ENCODE results near the gene XRCC1. TPM values are rescaled to one million over a fixed set of nuclear protein-coding genes. Genes with fewer than 3 reads are reported as not detected.

XRCC1 gene
- total RNA-seq, 1 experiment from 2014 or later = 38.0 TPM

- no peaks in the 10 kb centered on the region for H3K23me2 ChIP-seq (ENCODE audit: insufficient read length, low read depth, low read length, poor library complexity, severe bottlenecking)
- no peak within 1 kb of the TSS for H2AFZ ChIP-seq (ENCODE audit: low read length)
- peak within 1 kb of the TSS in 1 of 2 experiments; percentile 10; a peak in 1 of 5 replicates for H3K4me3 Mint-ChIP-seq
- H3K36me3 Mint-ChIP-seq (ENCODE audit: insufficient read depth in 1 of 3, low read depth in 3 of 3) = peaks cover 33 to 44% (median 42%) of the 10 kb centered on the region in 3 experiments
- H3K4me1 ChIP-seq (ENCODE audit: insufficient read depth, low read length) = no peaks in the 10 kb centered on the region
- no peak within 1 kb of the TSS for H3K18ac ChIP-seq (ENCODE audit: insufficient read length, low read depth, low read length)
- no peak for TF ChIP-seq CTCF (conservative IDR thresholded peaks at IDR 0.05)
- H3K4me1 Mint-ChIP-seq = peaks cover 7 to 8% of the 10 kb centered on the region in 2 experiments
- no peak within 1 kb of the TSS for H2BK5ac ChIP-seq (ENCODE audit: insufficient read length, low read length)
- no peak within 1 kb of the TSS for H3K9ac ChIP-seq (ENCODE audit: extremely low read depth, insufficient read length, low read length)
- no peak within 1 kb of the TSS; the same call in 1 of the 2 replicates for H3K14ac ChIP-seq (ENCODE audit: insufficient read depth, low read length)
- no peak within 1 kb of the TSS for H2BK15ac ChIP-seq (ENCODE audit: low read depth, low read length)
- no peaks in the 10 kb centered on the region for H3K9me3 ChIP-seq (ENCODE audit: control insufficient read depth, low read depth, low read length)
- no peaks in the 10 kb centered on the region; the same call in 1 of the 2 replicates for H3K27me3 Mint-ChIP-seq (ENCODE audit: low read depth)
- no peak within 1 kb of the TSS for H3K4ac ChIP-seq (ENCODE audit: low read depth, low read length)
- no peak within 1 kb of the TSS for H2BK12ac ChIP-seq (ENCODE audit: insufficient read length, low read depth, low read length)
- no peak within 1 kb of the TSS for H4K8ac ChIP-seq (replicated peaks; ENCODE audit: insufficient read length, low read depth, low read length)
- H4K91ac ChIP-seq (ENCODE audit: insufficient read length, low read depth, low read length) = no peak within 1 kb of the TSS
- H3K23ac ChIP-seq (ENCODE audit: insufficient read length, low read depth, low read length) = no peak within 1 kb of the TSS
- DNase-seq = no peak
- H3K56ac ChIP-seq (ENCODE audit: insufficient read length, low read depth, low read length) = no peak within 1 kb of the TSS
- no peak within 1 kb of the TSS for H2BK20ac ChIP-seq (ENCODE audit: low read depth, low read length, poor library complexity, severe bottlenecking)
- H3K27ac ChIP-seq (ENCODE audit: insufficient read length, low read depth, low read length) = no peak within 1 kb of the TSS
- H2BK120ac ChIP-seq (ENCODE audit: low read depth, low read length, poor library complexity, severe bottlenecking) = no peak within 1 kb of the TSS
- H2AK5ac ChIP-seq (ENCODE audit: insufficient read length, low read length) = no peak within 1 kb of the TSS
- WGBS (ENCODE audit: extremely low coverage, insufficient read length, low lambda C conversion rate) = no CpG with 5 or more reads among the region's 3 CpGs
- no peak within 1 kb of the TSS for H4K5ac ChIP-seq (ENCODE audit: insufficient read length, low read depth, low read length)
- no peak within 1 kb of the TSS for H3T11ph ChIP-seq (ENCODE audit: low read length)
- H3K9me3 Mint-ChIP-seq = peaks cover 3% of the 10 kb centered on the region in 2 experiments; a peak in 4 of 5 replicates
- no peaks in the 10 kb centered on the region for H3K27me3 ChIP-seq (ENCODE audit: insufficient read depth, low read length)
- no peaks in the 10 kb centered on the region for H3K79me1 ChIP-seq (ENCODE audit: insufficient read depth, low read depth, low read length, poor library complexity, severe bottlenecking)
- peak within 1 kb of the TSS in 2 of 3 experiments; percentile 36 to 89; a peak in 3 of 7 replicates for H3K27ac Mint-ChIP-seq
- no peak within 1 kb of the TSS for H3K4me2 ChIP-seq (ENCODE audit: insufficient read depth, insufficient read length, low read length)
- no peaks in the 10 kb centered on the region for H4K20me1 ChIP-seq (ENCODE audit: control insufficient read depth, insufficient read depth, insufficient read length)
- H3K79me2 ChIP-seq (ENCODE audit: insufficient read depth, low read length) = no peaks in the 10 kb centered on the region
These were observed 36.5 kb upstream of the XRCC1 start, which contains the start of gene SRRM5 for GRCh38 chr19:43611788-43612187. Gene SRRM5, plus strand, starts transcription at chr19:43612088. Its CDS starts 34 bp downstream, at chr19:43612122.

All from H9 (cell line).